Kidney glomerular epithelial cell (primary cell): ENCODE measurements around the gene POU6F1.
"Not testable (repeated sequence)": the region's sequence is repeated elsewhere in the genome, so short reads cannot be mapped to it uniquely, and the experiment has no call there.

ENCODE experiments used
- DNase-seq: peaks from one replicate; lab custom pipeline; 2025; lab: John Stamatoyannopoulos, UW

Gene POU6F1

GRCh38 chr12:51217968-51218606 is at the start of gene POU6F1:
Gene POU6F1, minus strand, starts transcription at chr12:51218062. Its CDS starts 11,226 bp downstream, at chr12:51206836.
- DNase-seq = peak; percentile 67

GRCh38 chr12:51265024-51265423 is 47.2 kb upstream of the POU6F1 start:
- DNase-seq = no peak

- no peak for DNase-seq
These were observed 46.4 kb upstream of the POU6F1 start for GRCh38 chr12:51264297-51264696.

- no peak for DNase-seq
These were observed 45.5 kb upstream of the POU6F1 start for GRCh38 chr12:51263341-51263740.

GRCh38 chr12:51262758-51263177 is 44.9 kb upstream of the POU6F1 start:
- DNase-seq = peak; percentile 36

GRCh38 chr12:51259600-51259999 is 41.7 kb upstream of the POU6F1 start:
- DNase-seq = not testable (repeated sequence)

GRCh38 chr12:51254536-51254935 is 36.7 kb upstream of the POU6F1 start:
- no peak for DNase-seq

- no peak for DNase-seq
These were observed 35.4 kb upstream of the POU6F1 start for GRCh38 chr12:51253276-51253675.

- no peak for DNase-seq
These were observed 29.8 kb upstream of the POU6F1 start for GRCh38 chr12:51247523-51248206.

GRCh38 chr12:51246254-51246853 is 28.5 kb upstream of the POU6F1 start:
- DNase-seq = no peak

- no peak for DNase-seq
These were observed 27.8 kb upstream of the POU6F1 start for GRCh38 chr12:51245476-51246253.

- no peak for DNase-seq
These were observed 26.4 kb upstream of the POU6F1 start for GRCh38 chr12:51244269-51244668.

- DNase-seq = no peak
These were observed 25.0 kb upstream of the POU6F1 start for GRCh38 chr12:51242876-51243275.

GRCh38 chr12:51242120-51242519 is 24.3 kb upstream of the POU6F1 start:
- DNase-seq = no peak

- peak; percentile 34 for DNase-seq
These were observed 23.1 kb upstream of the POU6F1 start for GRCh38 chr12:51240971-51241370.

- DNase-seq = peak; percentile 95
These were observed 20.9 kb upstream of the POU6F1 start, which contains the start of gene DAZAP2 for GRCh38 chr12:51238510-51239334. Gene DAZAP2, plus strand, starts transcription at chr12:51238826. Its CDS starts 82 bp downstream, at chr12:51238908.

GRCh38 chr12:51238037-51238509 is 20.2 kb upstream of the POU6F1 start:
- no peak for DNase-seq

GRCh38 chr12:51234530-51234929 is 16.7 kb upstream of the POU6F1 start:
- DNase-seq = no peak

- DNase-seq = no peak
These were observed 14.8 kb upstream of the POU6F1 start for GRCh38 chr12:51232642-51233041.

GRCh38 chr12:51229116-51229809 is 11.4 kb upstream of the POU6F1 start:
- DNase-seq = no peak

GRCh38 chr12:51227962-51228361 is 10.1 kb upstream of the POU6F1 start:
- no peak for DNase-seq
